Measurements from ENCODE around the gene FNDC3B.
"Not testable (repeated sequence)": the region's sequence is repeated elsewhere in the genome, so short reads cannot be mapped to it uniquely, and the experiment has no call there.

GRCh38 chr3:172368556-172368955, 329.2 kb downstream of the FNDC3B start:
- TF ChIP-seq, protein P1, sequence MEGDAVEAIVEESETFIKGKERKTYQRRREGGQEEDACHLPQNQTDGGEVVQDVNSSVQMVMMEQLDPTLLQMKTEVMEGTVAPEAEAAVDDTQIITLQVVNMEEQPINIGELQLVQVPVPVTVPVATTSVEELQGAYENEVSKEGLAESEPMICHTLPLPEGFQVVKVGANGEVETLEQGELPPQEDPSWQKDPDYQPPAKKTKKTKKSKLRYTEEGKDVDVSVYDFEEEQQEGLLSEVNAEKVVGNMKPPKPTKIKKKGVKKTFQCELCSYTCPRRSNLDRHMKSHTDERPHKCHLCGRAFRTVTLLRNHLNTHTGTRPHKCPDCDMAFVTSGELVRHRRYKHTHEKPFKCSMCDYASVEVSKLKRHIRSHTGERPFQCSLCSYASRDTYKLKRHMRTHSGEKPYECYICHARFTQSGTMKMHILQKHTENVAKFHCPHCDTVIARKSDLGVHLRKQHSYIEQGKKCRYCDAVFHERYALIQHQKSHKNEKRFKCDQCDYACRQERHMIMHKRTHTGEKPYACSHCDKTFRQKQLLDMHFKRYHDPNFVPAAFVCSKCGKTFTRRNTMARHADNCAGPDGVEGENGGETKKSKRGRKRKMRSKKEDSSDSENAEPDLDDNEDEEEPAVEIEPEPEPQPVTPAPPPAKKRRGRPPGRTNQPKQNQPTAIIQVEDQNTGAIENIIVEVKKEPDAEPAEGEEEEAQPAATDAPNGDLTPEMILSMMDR (IDR thresholded peaks at IDR 0.05; ENCODE audit: low read length), result not testable (repeated sequence)
- not testable (repeated sequence) for TF ChIP-seq EZH2 (optimal IDR thresholded peaks at IDR 0.05; ENCODE audit: low read depth, low read length)
